T-helper 1 cell treated with Interleukin-12 subunit alpha and Interleukin-12 subunit beta and Interleukin-4 antibody, amounts not matched to agents 30 ng/mL and 1 ng/mL, for 36 hours (primary cell): ENCODE data around the gene EPB41. TPM values are rescaled to one million over a fixed set of nuclear protein-coding genes. Genes with fewer than 3 reads are reported as not detected.
"Not testable (repeated sequence)": the region's sequence is repeated elsewhere in the genome, so short reads cannot be mapped to it uniquely, and the experiment has no call there.

Source experiments
- intact Hi-C: fragments of 100-400 bp; cut with micrococcal nuclease; formaldehyde crosslinking; loops from one replicate; pipeline ENCODE4 v1.15.1; 2024
- total RNA-seq: library from RNA; stranded (reverse); gene quantifications from 2 replicates; pipeline ENCODE4 v1.2.3, GENCODE V29; 2022

Gene EPB41
- total RNA-seq, 1 donor from 2014 or later = 125 TPM

DNA sequence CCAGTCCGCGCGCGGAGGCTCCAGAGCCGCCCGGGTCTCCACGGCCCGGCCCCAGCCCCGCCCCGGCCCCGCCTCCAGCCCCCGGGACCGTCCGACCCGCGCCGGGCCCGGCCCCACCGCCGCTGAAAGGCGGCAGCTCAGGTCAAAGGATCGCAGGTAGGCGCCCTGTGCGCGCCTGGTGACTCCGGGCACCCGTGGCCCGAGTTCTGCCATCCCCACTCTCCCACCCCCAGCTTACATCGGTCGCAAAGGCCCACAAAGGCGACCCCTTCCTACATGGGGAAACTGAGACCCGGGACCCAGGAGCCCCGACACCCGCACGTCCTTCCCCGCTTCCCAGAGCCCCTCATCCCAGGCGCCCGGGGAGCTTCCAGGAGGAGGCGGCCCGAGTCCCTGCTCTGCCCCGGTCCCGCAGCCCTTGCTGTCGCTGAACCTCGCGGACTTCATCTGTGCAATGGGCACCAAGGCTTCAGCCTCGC lies 209.6 kb downstream of the EPB41 start, which contains the start of gene TMEM200B:
TSS of gene TMEM200B (minus strand) at position 17 of the 479 bp plus-strand sequence. CDS start 2,075 bp downstream, outside the sequence.
- intact Hi-C loops = loop anchor here (5.0 to 10.0 kb wide), 3 partner anchors 58 to 337 kb away; partner anchors contain the start of genes EPB41 and SRSF4

- intact Hi-C loops = loop anchor here (5.0 to 10.0 kb wide), 3 partner anchors 58 to 337 kb away; partner anchors contain the start of genes EPB41 and SRSF4
Observed at GRCh38 chr1:29124366-29125236, 210.2 kb downstream of the EPB41 start.

- intact Hi-C loops = loop anchor here (10.0 kb wide), 1 partner anchor 210 kb away; the partner anchor contains the start of gene EPB41
Observed at GRCh38 chr1:29125237-29125641, 210.9 kb downstream of the EPB41 start.

GRCh38 chr1:29125788-29126187 lies 211.4 kb downstream of the EPB41 start:
- intact Hi-C loops = loop anchor here (10.0 kb wide), 1 partner anchor 211 kb away; the partner anchor contains the start of gene EPB41

- intact Hi-C loops = loop anchor here (10.0 kb wide), 1 partner anchor 211 kb away; the partner anchor contains the start of gene EPB41
Observed at GRCh38 chr1:29126198-29126597, 211.8 kb downstream of the EPB41 start.

GRCh38 chr1:29128739-29129138 lies 214.4 kb downstream of the EPB41 start:
- intact Hi-C loops = loop anchor here (10.0 kb wide), 1 partner anchor 214 kb away; the partner anchor contains the start of gene EPB41

DNA sequence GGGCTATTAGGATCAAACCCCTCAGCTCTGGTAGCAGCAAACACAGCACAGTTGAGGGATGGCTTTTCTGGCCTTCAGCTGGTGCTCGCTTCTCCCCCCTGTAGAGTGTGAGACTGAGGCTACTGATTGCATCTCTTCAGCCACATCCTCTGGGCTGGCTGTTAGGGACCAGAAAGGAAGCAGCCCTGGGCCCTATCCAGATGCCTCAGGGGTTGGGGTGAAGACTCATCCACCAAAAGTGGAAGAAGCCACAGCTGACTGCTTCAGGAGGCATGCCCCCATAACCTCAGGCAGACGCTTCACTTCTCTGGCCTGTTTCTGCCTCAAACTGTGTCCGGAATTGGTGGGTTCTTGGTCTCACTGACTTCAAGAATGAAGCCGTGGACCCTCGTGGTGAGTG lies 215.5 kb downstream of the EPB41 start:
- intact Hi-C loops = loop anchor here (10.0 kb wide), 1 partner anchor 215 kb away; the partner anchor contains the start of gene EPB41

- intact Hi-C loops = not testable (repeated sequence)
Observed at GRCh38 chr1:29131056-29131455, 216.7 kb downstream of the EPB41 start.

- intact Hi-C loops = no loop called here
Observed at GRCh38 chr1:29133861-29134694, 219.7 kb downstream of the EPB41 start.

DNA sequence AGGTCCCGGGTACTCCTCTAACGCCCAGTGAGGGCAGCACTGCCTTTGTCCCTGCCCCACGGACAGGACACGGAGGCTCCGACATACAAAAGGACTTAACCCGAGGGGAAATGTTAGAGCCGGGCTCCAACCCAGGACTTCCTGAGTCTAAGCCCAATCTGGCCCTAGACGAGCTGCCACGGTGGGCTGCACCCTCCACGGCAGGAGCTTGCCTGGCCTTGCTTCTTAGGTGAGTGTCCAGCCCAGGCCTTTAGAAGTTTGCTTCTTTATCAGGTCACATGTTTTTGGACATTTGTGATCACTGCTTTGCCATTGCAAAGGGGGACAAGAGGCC lies 220.3 kb downstream of the EPB41 start:
- intact Hi-C loops = no loop called here

- intact Hi-C loops = no loop called here
Observed at GRCh38 chr1:29136391-29136915, 222.1 kb downstream of the EPB41 start.

- intact Hi-C loops = no loop called here
Observed at GRCh38 chr1:29142714-29143113, 228.3 kb downstream of the EPB41 start.

DNA sequence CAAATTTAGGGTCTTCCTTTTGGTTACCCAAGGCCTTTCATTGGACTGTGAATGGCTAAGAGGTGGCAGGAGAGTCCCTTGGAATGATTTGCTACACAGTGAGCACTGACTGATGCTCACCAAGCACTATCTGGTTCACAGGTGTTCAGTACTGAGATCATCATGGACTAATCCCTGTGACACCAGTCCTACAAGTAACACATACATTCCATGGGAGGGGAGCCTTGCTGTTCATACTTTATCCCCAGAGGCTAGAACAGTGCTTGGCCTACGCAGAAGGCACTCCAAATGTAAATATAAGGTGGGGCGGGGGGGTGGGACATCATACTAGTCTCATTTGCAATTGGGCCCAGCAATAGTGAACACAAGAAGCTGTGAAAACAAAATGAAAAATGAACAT lies 229.8 kb downstream of the EPB41 start:
- intact Hi-C loops = no loop called here

GRCh38 chr1:29145739-29146437 lies 231.5 kb downstream of the EPB41 start:
- intact Hi-C loops = no loop called here

DNA sequence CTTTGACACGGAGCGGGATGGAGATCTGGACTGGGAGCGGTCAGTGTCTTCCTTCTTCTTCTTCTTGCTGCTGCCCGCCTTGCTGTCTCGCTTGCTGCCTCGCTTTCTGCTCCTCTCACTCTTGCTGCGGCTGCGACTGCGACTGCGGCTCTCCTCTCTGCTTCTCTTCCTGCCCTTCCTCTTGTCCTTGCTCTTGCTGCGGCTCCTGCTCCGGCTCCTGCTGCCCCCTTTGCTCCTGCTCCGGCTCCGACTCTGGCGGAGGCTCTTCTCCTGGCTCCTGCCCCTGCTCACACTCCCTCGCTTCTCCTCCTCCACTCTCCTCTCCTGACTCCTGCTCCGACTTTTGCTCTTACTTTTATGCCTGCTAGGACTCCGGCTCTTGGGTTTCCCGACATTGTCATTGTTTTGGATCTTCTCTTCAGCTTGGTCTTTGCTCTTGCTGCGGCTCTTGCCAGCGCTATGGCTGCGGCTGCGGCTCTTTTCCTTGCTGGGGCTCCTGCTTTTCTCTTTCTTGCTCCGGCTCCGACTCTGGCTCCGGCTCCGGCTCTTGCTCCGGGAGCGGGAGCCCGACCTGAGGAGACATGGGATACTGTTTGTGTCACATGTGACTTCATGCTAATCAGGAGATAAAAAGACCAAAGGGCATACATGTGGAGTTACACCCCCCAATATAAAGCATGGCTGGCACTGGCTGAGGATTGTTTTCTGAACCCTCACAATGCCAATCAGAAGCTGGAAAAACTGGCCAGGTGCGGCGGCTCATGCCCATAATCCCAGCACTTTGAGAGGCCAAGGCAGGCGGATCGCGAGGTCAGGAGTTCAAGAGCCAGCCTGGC lies 234.5 kb downstream of the EPB41 start:
- intact Hi-C loops = no loop called here

DNA sequence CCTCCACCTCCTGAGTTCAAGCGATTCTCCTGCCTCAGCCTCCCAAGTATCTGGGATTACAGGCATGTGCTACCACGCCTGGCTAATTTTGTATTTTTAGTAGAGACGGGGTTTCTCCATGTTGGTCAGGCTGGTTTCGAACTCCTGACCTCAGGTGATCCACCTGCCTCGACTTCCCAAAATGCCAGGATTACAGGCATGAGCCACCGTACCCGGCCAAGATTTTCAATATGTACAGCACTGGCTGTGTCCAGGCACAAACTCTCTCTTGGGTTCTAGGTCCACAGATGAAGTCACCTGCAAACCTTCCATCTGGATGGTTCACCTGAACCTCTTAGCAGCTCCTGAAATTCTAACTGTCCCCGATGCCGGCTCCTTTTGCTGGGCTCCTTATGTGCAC lies 236.0 kb downstream of the EPB41 start:
- intact Hi-C loops = not testable (repeated sequence)

DNA sequence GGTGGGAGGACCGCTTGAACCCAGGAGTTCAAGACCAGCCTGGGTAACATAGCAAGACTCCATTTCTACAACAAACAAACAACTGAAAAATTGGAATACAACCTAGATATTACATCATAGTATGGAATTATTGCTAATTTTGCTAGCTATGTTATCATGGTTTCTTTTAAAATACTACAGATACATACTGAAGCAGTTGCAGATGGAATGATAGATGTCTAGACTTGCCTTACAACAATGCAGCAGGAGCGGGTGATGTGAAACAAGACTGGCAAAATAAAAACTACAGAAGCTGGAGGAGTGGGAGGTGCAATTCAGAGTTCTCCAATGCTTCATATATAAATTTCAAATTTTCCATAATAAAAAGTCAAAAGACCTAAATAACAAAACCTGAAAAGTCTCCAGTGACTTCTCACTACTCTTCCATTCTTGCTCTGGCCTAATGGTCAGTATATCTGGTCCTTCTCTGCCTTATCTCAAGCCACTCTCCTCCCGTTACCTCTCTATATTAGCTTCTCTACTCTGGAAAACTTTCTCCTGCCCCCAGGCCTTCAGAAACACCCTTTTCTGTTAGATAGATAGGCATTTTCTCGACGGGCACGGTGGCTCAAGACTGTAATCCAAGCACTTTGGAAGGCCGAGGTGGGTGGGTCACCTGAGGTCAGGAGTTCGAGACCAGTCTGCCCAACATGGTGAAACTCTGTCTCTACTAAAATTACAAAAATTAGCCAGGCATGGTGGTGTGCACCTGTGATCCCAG lies 237.9 kb downstream of the EPB41 start:
- intact Hi-C loops = no loop called here

DNA sequence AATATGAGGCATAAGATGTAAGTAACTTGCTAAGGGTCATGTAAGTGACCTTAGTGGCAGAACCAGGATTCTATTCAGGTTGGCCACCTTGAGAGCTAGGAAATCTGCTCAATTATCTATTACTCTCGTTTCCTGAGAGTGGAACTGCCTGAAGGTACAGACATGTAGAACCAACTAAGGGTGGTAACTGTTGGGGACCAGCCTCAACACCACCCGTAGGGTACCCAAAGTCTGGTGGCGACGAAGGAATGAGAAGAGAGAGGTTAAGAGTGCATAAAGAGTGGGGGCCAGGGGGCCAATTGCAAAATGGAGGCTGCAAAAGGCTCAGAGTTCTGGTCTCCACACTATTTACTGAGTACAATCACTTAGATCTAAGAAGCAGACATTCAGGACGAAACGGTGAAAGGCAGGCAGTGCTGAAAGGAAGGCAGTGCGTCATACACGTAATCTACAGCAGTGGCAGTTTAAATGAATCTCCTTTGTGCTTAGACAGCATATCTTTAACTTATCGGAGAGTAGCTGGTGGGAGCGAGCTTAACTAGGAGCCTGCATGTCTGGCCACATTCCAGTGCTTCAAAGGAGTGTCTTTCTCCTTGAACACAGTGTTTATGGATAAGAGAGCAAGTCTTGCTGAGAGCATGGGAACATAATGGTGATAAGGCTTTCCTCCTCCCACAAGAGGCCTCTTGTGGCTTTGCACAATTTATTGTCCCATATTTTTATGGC lies 242.3 kb downstream of the EPB41 start:
- intact Hi-C loops = no loop called here
